ENCODE data around the gene PLEKHA5. TPM values are rescaled to one million over a fixed set of nuclear protein-coding genes. Genes with fewer than 3 reads are reported as not detected.

Gene PLEKHA5
- total RNA-seq, 1 donor from 2014 or later: 68.6 TPM

DNA sequence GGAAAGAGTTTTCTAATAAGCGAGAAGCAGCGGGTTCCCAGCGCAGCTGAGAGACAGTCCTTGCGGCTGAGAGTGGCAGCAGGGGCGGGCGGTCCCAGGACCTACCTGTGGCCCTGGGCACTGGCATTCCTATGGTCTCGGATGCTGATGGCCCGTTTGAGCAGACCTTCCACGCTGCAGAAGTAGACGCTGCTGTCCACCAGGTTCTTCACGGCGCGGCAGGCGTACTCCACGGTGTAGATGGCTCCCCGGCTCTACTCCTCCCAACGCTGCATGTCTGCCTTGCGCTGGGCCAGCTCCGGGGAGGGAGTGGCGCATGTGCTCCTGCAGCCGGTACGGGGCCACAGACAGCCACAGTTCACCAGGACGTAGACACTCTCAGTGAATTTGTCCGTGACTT is 21.8 kb upstream of the PLEKHA5 start:
- Mint-ChIP-seq H3K27me3 (no peaks in the 10 kb centered on the region), H3K27ac (no peak overlapping the region), H3K4me3 (no peak overlapping the region), H3K36me3 (no peaks in the 10 kb centered on the region), H3K4me1 (ENCODE audit: unreplicated experiment) (no peaks in the 10 kb centered on the region), H3K9me3 (peaks cover under 1% of the 10 kb centered on the region)
- TF ChIP-seq CTCF (conservative IDR thresholded peaks at IDR 0.05): no peak
- no peak for DNase-seq (ENCODE audit: extremely low spot score, unreplicated experiment)

- no peak for DNase-seq (ENCODE audit: extremely low spot score, unreplicated experiment)
- Mint-ChIP-seq H3K9me3 (peaks cover 5% of the 10 kb centered on the region), H3K36me3 (peaks cover 4% of the 10 kb centered on the region), H3K4me1 (ENCODE audit: unreplicated experiment) (no peaks in the 10 kb centered on the region), H3K27me3 (no peaks in the 10 kb centered on the region), H3K27ac (no peak overlapping the region), H3K4me3 (no peak overlapping the region)
- TF ChIP-seq CTCF (conservative IDR thresholded peaks at IDR 0.05): no peak
Observed at GRCh38 chr12:19110221-19110940, 19.2 kb upstream of the PLEKHA5 start.

DNA sequence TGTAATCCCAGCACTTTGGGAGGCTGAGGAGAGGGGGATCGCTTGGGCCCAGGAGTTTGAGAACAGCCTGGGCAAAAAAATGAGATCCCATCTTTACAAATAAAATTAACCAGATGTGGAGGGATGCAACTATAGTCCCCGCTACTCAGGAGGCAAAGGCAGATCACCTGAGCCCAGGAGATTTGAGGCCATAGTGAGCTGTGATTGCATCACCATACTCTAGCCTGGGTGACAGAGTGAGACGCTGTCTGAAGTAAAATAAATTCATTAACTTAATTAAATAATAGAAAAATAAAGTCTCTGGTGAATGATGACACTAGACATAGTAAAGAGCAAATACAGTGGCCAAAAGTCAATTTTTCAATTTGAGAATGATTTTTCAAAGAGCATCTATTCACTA is 16.1 kb upstream of the PLEKHA5 start:
- Mint-ChIP-seq H3K27me3 (no peaks in the 10 kb centered on the region), H3K36me3 (peaks cover 4% of the 10 kb centered on the region), H3K27ac (no peak overlapping the region), H3K4me3 (no peak overlapping the region), H3K4me1 (ENCODE audit: unreplicated experiment) (no peaks in the 10 kb centered on the region), H3K9me3 (peaks cover 5% of the 10 kb centered on the region)
- TF ChIP-seq CTCF (conservative IDR thresholded peaks at IDR 0.05): no peak
- DNase-seq (ENCODE audit: extremely low spot score, unreplicated experiment): no peak

- peaks cover 5% of the 10 kb centered on the region for H3K9me3 Mint-ChIP-seq
- no peak overlapping the region for H3K4me3 Mint-ChIP-seq
- H3K36me3 Mint-ChIP-seq: peaks cover 4% of the 10 kb centered on the region
Observed at GRCh38 chr12:19115285-19115684, 14.2 kb upstream of the PLEKHA5 start.

GRCh38 chr12:19119440-19119839 is 10.1 kb upstream of the PLEKHA5 start:
- no peak for TF ChIP-seq CTCF (conservative IDR thresholded peaks at IDR 0.05)
- DNase-seq (ENCODE audit: extremely low spot score, unreplicated experiment): no peak
- no peaks in the 10 kb centered on the region for H3K27me3 Mint-ChIP-seq
- no peaks in the 10 kb centered on the region for H3K9me3 Mint-ChIP-seq
- H3K4me1 Mint-ChIP-seq (ENCODE audit: unreplicated experiment): no peaks in the 10 kb centered on the region
- H3K27ac Mint-ChIP-seq: no peak overlapping the region
- H3K36me3 Mint-ChIP-seq: no peaks in the 10 kb centered on the region
- H3K4me3 Mint-ChIP-seq: no peak overlapping the region

More at GRCh38 chr12:19115285-19115684, 14.2 kb upstream of the PLEKHA5 start:
- DNase-seq (ENCODE audit: extremely low spot score, unreplicated experiment): no peak
- no peak for TF ChIP-seq CTCF (conservative IDR thresholded peaks at IDR 0.05)
- no peaks in the 10 kb centered on the region for H3K27me3 Mint-ChIP-seq
- H3K4me1 Mint-ChIP-seq (ENCODE audit: unreplicated experiment): no peaks in the 10 kb centered on the region
- H3K27ac Mint-ChIP-seq: no peak overlapping the region

All from type B pancreatic cell (in vitro differentiated cells).